Mesangial cell (primary cell): Measurements from ENCODE around the gene SHISAL1. TPM values are rescaled to one million over a fixed set of nuclear protein-coding genes. Genes with fewer than 3 reads are reported as not detected.

Experiments used
- total RNA-seq: library from RNA; depleted of rRNA; stranded (reverse); fragments of >200 nt; gene quantifications from 2 replicates; pipeline ENCODE4 v1.2.3, GENCODE V29; 2015

The SHISAL1 gene
- under 0.01 TPM in 2 replicates for total RNA-seq

GRCh38 chr22:44312766-44313165 lies at the start of gene SHISAL1:
Gene SHISAL1 (minus strand): TSS chr22:44312951. CDS start chr22:44300945, 12,006 bp downstream.

Other genes starting within 250 kb of the SHISAL1 start
- under 0.01 TPM in 1 of 2 replicates, not detected in the other for gene PARVG, start 132.0 kb downstream of the SHISAL1 start, total RNA-seq
- 24.9 and 35.6 TPM in 2 replicates for gene RTL6, start 185.3 kb upstream of the SHISAL1 start, total RNA-seq